Measurements from ENCODE around the gene TCAIM.
"Not testable (repeated sequence)": the region's sequence is repeated elsewhere in the genome, so short reads cannot be mapped to it uniquely, and the experiment has no call there.

Gene TCAIM

DNA sequence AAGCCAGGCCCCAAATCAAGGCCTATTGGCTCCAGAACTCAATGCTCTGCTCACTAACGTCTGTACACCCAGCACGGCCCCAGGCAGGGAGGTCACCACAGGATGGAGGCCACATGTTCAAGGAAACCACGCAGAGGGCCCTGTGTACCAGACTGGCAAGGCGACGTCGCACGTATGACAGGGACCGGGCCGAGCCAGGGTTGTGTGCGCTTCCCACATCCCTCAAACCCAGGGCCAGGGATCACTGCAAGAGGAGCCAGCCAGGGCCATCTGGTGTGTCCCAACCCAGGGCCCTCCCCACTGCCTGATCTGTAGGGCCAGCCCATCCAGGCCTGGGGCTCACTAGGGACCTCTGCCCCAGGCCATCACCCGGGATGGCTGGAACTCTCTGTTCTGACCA lies 76.9 kb downstream of the TCAIM start:
- no peak for DNase-seq (ENCODE audit: low spot score)

GRCh38 chr3:44416031-44417030 lies 77.8 kb downstream of the TCAIM start:
- DNase-seq (ENCODE audit: low spot score), result peak; percentile 38

GRCh38 chr3:44418118-44418517 lies 79.6 kb downstream of the TCAIM start:
- DNase-seq (ENCODE audit: low spot score), result not testable (repeated sequence)

GRCh38 chr3:44418549-44418948 lies 80.0 kb downstream of the TCAIM start:
- peak; percentile 46 for DNase-seq (ENCODE audit: low spot score)

GRCh38 chr3:44419116-44419922 lies 80.8 kb downstream of the TCAIM start:
- DNase-seq (ENCODE audit: low spot score), result peak; percentile 54

GRCh38 chr3:44419923-44420650 lies 81.5 kb downstream of the TCAIM start:
- peak; percentile 35 for DNase-seq (ENCODE audit: low spot score)

GRCh38 chr3:44420676-44421075 lies 82.1 kb downstream of the TCAIM start:
- DNase-seq (ENCODE audit: low spot score), result no peak

DNA sequence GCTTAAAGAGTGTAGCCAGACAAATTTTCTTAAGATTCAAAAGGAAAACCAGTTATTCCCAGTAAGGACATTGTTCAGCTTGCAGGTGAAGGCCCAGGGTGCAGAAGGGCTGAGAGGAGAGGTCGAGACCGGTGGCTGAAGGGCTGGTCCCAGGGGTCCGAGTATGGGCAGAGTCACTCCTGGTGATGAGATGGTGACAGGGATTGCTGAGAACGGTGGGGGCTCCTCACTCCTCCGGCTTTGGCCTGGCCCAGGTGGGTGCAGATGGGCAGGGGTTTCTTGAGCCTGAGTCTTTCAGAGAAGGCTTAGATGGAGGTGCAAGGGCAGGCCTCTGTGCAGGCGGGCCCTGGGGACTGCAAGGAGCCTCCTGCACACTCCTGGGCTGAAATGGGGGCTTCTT lies 82.7 kb downstream of the TCAIM start:
- DNase-seq (ENCODE audit: low spot score), result peak; percentile 27

- DNase-seq (ENCODE audit: low spot score), result no peak
These were observed 86.2 kb downstream of the TCAIM start for GRCh38 chr3:44424758-44425157.

DNA sequence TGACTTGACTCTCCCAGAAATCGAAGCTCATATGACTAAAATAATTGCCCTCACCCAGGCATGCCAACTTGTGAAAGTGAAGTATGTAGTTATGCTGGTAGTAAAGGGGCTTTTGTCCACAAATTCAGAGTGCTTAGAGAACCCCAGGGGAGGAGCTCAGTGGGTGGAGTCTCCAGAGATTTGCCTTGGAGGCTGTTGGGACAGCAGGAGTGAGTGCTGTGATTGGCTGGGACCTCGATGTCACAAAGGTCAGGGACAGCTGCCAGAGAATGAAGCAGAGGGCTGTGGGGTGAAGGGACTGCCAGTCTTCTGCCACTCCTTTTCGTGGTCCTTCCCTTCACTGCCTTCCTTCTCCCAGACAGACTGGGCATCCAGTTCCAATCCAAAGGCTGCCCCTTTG lies 89.1 kb downstream of the TCAIM start:
- no peak for DNase-seq (ENCODE audit: low spot score)

GRCh38 chr3:44428910-44429309 lies 90.3 kb downstream of the TCAIM start:
- DNase-seq (ENCODE audit: low spot score), result no peak

DNA sequence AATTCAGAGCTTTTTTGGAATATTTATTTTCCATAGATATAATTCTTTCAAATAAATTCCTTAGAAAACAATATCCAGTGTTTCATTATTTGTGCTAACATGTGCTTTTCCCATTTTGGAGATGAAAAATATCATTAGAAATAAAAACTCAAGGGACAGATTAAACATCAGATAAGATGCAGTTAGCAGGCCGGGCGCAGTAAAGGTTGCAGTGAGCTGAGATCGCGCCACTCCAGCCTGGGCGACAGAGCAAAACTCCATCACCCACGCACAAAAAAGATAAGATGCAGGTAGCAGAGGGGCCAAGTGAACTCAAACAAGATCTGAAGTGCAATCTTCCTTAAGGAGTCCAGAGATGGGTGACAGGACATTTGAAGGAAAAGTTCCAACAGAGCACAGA lies 90.9 kb downstream of the TCAIM start:
- DNase-seq (ENCODE audit: low spot score), result no peak

- no peak for DNase-seq (ENCODE audit: low spot score)
These were observed 91.9 kb downstream of the TCAIM start for GRCh38 chr3:44430466-44430865.

DNA sequence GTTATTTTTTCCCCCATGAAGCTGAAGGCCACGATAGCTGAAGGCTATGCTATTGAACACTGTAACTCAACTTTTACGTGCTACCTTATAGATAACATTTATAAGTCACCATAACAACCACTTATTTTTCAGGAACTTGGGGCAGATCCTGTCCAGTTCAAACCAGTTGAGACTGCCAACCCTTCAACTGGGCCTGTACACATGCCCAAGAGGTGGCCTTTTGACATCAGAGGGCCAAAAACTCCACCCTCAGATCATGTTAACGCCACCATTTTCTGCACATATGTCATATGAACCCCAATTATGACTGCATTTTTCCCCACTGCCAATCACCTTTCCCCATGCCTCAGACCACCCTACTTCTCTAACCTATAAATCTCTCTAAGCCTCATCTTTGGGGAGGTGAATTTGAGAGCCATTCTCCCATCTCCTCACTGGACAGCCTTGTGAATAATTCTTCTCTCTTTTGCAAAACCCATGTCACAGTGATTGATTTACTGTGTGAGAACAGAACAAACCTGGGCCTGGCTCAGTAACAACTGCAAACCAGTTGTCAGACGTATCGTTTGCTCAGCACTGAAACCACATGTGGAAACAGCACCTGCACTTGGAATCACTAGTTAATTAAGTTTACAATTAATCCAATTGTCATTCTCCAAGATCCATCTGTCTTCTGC lies 96.4 kb downstream of the TCAIM start:
- no peak for DNase-seq (ENCODE audit: low spot score)

- DNase-seq (ENCODE audit: low spot score), result no peak
These were observed 97.6 kb downstream of the TCAIM start for GRCh38 chr3:44436181-44436580.

DNA sequence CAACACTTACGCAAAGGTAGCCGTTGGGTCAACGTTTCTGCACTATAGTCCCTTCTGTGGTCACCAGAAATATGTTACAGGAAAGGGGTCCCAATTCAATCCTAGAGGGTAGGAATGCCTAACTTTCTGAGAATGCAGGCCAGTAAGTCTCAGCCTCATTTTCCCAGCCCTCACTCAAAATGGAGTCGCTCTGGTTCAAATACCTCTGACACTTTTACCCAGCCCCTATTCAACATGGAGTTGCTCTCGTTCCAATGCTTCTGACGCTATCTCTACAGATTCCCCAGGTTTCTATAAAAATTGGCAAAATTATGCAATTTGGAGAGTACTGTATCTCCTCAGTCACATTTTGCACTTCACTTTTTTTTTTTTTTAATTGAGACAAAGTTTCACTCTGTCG lies 99.2 kb downstream of the TCAIM start:
- no peak for DNase-seq (ENCODE audit: low spot score)

GRCh38 chr3:44439499-44440295 lies 101.1 kb downstream of the TCAIM start:
- DNase-seq (ENCODE audit: low spot score), result no peak

DNA sequence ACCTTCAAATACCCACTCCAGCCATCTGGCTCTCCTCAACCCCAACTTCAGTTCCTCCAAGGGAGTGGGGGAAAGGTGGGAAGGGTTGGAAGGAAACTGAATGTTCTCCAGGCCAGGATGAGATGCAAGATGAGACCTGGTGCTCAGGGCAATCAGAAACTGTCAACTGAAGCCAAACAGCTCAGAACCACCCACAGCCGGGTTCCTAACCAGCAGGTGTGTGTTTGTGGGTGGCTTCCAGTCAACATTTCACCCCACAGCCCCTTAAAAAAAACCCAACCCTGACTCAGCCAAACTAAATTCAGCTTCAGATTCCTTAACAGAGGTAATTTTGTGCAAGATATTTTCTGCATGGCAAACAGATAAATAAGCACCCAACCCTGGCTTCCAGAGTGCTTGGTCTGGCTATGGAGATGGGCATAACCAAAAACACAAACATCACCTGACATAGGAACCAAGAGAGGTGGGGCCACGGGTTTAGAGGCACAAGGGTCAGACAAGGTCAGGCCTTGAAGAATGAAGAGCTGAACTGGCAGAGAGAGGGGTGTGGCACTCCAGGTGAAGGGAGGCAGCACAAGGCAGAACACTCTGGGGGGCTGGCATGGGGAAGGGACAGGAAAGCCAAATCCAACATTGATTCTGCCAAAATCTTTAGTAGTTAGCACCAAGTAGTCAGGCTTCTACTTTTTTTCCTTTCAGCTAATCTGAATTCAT lies 104.2 kb downstream of the TCAIM start:
- no peak for DNase-seq (ENCODE audit: low spot score)

GRCh38 chr3:44444437-44444836 lies 105.9 kb downstream of the TCAIM start:
- DNase-seq (ENCODE audit: low spot score), result no peak
